Measurements from ENCODE around the gene ELMO1. TPM values are rescaled to one million over a fixed set of nuclear protein-coding genes. Genes with fewer than 3 reads are reported as not detected.

ELMO1 gene
- total and polyA plus RNA-seq, 10 of the 15 experiments (the other 5 are each of a cell fraction or from before 2014, with no cell fraction given), result 22.6 to 85.9 (median 56.6) TPM

DNA sequence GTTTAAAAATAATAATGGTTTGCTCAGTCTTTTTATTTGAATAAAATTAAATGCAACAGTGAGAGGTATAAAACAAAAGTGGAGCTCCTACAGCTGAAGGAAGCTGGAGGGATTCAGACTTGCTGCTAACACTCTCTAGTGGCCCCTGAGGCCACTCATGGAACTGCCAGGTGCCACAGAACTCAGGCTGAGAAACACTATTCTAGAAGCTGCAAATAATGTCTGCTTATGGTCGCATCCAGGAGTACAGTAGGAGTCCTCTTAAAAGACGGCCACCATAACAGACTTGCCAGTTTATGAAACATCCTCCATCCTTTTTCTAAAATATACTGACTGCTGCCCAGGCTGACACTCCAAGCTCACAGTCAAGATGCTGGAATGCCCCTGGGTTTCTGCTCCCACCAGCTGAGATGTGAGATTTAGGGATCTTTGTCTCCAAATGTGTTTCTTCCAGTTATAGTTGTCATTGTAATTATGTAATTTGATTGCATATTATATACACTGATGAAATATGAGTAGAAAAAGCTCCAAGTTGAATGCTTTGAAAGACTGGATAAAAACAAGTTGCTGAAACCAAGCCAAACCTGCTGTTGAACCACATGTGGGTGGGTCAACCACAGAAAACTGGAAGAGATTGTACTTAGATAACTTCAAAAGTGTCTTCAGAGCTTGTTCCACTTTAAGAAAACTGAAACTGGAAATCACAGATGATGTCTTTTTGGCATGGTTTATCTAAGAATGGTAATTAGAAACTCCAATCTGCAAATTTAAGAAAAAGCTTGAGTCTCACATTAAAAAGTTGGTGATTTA, 510.7 kb downstream of the ELMO1 start:
- in situ Hi-C loops (cut with MboI) (no loop called here), intact Hi-C loops (cut with micrococcal nuclease; ENCODE audit: unreplicated experiment) (no loop called here)
- ATAC-seq, result no peak
- Histone ChIP-seq H3K9ac (ENCODE audit: control insufficient read depth, insufficient read depth, low read length) (no peak overlapping the region), H3K4me3 (no peak overlapping the region), H3K9me3 (replicated peaks; ENCODE audit: control insufficient read depth, insufficient read depth, low read length) (peaks cover 79% of the 10 kb centered on the region), H2AFZ (ENCODE audit: control insufficient read depth, low read depth, low read length) (no peak overlapping the region), H3K27ac (ENCODE audit: control insufficient read depth, insufficient read depth) (no peak overlapping the region), H3K4me1 (ENCODE audit: control insufficient read depth, insufficient read depth, low read length) (peaks cover 12% of the 10 kb centered on the region), H3K4me2 (ENCODE audit: control insufficient read depth, insufficient read depth) (no peak overlapping the region), H3K79me2 (ENCODE audit: control insufficient read depth, insufficient read depth, low read length) (peaks cover 9% of the 10 kb centered on the region), H3K27me3 (replicated peaks in 1 of 2; ENCODE audit: control insufficient read depth in 2 of 2, insufficient read depth in 2 of 2, low read length in 1 of 2) (no peaks in the 10 kb centered on the region), H3K36me3 (ENCODE audit: control insufficient read depth in 2 of 2, insufficient read depth in 2 of 2, low read length in 1 of 2) (peaks cover 4 to 5% of the 10 kb centered on the region in 2 experiments), H4K20me1 (ENCODE audit: control insufficient read depth, insufficient read depth) (no peaks in the 10 kb centered on the region)
- RAD21 ChIA-PET (ENCODE audit: unreplicated experiment), result interaction anchor here (1.2 kb wide), 1 partner anchor 239 kb away, joined by 3 read pairs; no protein-coding TSS in a partner anchor
- 77% methylated on average over 2 of the region's 2 CpGs for WGBS (ENCODE audit: insufficient coverage, insufficient replicate concordance, low lambda C conversion rate, missing lambda C conversion rate)
- POLR2A ChIA-PET, result no interaction called here
- no TSS peak for BruUV-seq (replicated peaks)
- SMC1A ChIA-PET (ENCODE audit: uncharacterized antibody, unreplicated experiment), result interaction anchor here (0.6 to 1.8 kb wide), 9 partner anchors 9 to 138 kb away, joined by 3 to 8 read pairs (median 5); no protein-coding TSS in a partner anchor
- FAIRE-seq, result no peak
- CTCF ChIA-PET, result interaction anchor here (0.9 to 1.5 kb wide), 11 partner anchors 8 to 57 kb away, joined by 3 to 9 read pairs (median 4); no protein-coding TSS in a partner anchor
- no peak for DNase-seq (ENCODE audit: low read depth, low spot score)
- no peak for TF ChIP-seq SMC3 (IDR thresholded peaks at IDR 0.05; ENCODE audit: borderline replicate concordance, low read length)
- no peak for TF ChIP-seq CHD1 (IDR thresholded peaks at IDR 0.05; ENCODE audit: low read depth, low read length)
- TF ChIP-seq NFIC (IDR thresholded peaks at IDR 0.05; ENCODE audit: low read depth, low read length), result no peak
- no peak for TF ChIP-seq FOXK2 (IDR thresholded peaks at IDR 0.05)
- TF ChIP-seq KAT2A (conservative IDR thresholded peaks at IDR 0.05; ENCODE audit: control insufficient read depth, low read depth, low read length), result no peak
- TF ChIP-seq MEF2B (IDR thresholded peaks at IDR 0.05; ENCODE audit: partially characterized antibody, poor library complexity, severe bottlenecking), result no peak
- TF ChIP-seq POLR2A (IDR thresholded peaks at IDR 0.05; ENCODE audit: low read depth, low read length), result no peak
- TF ChIP-seq, protein P1, sequence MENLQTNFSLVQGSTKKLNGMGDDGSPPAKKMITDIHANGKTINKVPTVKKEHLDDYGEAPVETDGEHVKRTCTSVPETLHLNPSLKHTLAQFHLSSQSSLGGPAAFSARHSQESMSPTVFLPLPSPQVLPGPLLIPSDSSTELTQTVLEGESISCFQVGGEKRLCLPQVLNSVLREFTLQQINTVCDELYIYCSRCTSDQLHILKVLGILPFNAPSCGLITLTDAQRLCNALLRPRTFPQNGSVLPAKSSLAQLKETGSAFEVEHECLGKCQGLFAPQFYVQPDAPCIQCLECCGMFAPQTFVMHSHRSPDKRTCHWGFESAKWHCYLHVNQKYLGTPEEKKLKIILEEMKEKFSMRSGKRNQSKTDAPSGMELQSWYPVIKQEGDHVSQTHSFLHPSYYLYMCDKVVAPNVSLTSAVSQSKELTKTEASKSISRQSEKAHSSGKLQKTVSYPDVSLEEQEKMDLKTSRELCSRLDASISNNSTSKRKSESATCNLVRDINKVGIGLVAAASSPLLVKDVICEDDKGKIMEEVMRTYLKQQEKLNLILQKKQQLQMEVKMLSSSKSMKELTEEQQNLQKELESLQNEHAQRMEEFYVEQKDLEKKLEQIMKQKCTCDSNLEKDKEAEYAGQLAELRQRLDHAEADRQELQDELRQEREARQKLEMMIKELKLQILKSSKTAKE (IDR thresholded peaks at IDR 0.05; ENCODE audit: low read depth, poor library complexity, severe bottlenecking), result no peak
- TF ChIP-seq SMAD1 (IDR thresholded peaks at IDR 0.05; ENCODE audit: low read depth, partially characterized antibody), result no peak
- TF ChIP-seq, protein P2, sequence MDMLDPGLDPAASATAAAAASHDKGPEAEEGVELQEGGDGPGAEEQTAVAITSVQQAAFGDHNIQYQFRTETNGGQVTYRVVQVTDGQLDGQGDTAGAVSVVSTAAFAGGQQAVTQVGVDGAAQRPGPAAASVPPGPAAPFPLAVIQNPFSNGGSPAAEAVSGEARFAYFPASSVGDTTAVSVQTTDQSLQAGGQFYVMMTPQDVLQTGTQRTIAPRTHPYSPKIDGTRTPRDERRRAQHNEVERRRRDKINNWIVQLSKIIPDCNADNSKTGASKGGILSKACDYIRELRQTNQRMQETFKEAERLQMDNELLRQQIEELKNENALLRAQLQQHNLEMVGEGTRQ (IDR thresholded peaks at IDR 0.05; ENCODE audit: borderline replicate concordance, low read depth, low read length), result no peak
- no peak for TF ChIP-seq MTA3 (IDR thresholded peaks at IDR 0.05; ENCODE audit: borderline replicate concordance, low read length)
- no peak for TF ChIP-seq TCF3 (IDR thresholded peaks at IDR 0.05; ENCODE audit: borderline replicate concordance, insufficient read depth, low read depth, low read length)
- TF ChIP-seq MXI1 (IDR thresholded peaks at IDR 0.05; ENCODE audit: low read depth, low read length), result no peak
- no peak for TF ChIP-seq MYB (IDR thresholded peaks at IDR 0.05; ENCODE audit: borderline replicate concordance, low read depth, low read length)
- TF ChIP-seq EED (IDR thresholded peaks at IDR 0.05; ENCODE audit: low read depth), result no peak
- TF ChIP-seq, protein P3, sequence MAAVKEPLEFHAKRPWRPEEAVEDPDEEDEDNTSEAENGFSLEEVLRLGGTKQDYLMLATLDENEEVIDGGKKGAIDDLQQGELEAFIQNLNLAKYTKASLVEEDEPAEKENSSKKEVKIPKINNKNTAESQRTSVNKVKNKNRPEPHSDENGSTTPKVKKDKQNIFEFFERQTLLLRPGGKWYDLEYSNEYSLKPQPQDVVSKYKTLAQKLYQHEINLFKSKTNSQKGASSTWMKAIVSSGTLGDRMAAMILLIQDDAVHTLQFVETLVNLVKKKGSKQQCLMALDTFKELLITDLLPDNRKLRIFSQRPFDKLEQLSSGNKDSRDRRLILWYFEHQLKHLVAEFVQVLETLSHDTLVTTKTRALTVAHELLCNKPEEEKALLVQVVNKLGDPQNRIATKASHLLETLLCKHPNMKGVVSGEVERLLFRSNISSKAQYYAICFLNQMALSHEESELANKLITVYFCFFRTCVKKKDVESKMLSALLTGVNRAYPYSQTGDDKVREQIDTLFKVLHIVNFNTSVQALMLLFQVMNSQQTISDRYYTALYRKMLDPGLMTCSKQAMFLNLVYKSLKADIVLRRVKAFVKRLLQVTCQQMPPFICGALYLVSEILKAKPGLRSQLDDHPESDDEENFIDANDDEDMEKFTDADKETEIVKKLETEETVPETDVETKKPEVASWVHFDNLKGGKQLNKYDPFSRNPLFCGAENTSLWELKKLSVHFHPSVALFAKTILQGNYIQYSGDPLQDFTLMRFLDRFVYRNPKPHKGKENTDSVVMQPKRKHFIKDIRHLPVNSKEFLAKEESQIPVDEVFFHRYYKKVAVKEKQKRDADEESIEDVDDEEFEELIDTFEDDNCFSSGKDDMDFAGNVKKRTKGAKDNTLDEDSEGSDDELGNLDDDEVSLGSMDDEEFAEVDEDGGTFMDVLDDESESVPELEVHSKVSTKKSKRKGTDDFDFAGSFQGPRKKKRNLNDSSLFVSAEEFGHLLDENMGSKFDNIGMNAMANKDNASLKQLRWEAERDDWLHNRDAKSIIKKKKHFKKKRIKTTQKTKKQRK (IDR thresholded peaks at IDR 0.05; ENCODE audit: low read depth, low read length), result no peak
- TF ChIP-seq RBBP5 (conservative IDR thresholded peaks at IDR 0.05), result no peak
- TF ChIP-seq ZNF24 (IDR thresholded peaks at IDR 0.05), result no peak

Data from GM12878 (cell line).